ENCODE results near the gene PPP2R3A.
A peak's percentile ranks its signal among the peaks of the same experiment; 100 is the strongest.

Gene PPP2R3A, protein sequence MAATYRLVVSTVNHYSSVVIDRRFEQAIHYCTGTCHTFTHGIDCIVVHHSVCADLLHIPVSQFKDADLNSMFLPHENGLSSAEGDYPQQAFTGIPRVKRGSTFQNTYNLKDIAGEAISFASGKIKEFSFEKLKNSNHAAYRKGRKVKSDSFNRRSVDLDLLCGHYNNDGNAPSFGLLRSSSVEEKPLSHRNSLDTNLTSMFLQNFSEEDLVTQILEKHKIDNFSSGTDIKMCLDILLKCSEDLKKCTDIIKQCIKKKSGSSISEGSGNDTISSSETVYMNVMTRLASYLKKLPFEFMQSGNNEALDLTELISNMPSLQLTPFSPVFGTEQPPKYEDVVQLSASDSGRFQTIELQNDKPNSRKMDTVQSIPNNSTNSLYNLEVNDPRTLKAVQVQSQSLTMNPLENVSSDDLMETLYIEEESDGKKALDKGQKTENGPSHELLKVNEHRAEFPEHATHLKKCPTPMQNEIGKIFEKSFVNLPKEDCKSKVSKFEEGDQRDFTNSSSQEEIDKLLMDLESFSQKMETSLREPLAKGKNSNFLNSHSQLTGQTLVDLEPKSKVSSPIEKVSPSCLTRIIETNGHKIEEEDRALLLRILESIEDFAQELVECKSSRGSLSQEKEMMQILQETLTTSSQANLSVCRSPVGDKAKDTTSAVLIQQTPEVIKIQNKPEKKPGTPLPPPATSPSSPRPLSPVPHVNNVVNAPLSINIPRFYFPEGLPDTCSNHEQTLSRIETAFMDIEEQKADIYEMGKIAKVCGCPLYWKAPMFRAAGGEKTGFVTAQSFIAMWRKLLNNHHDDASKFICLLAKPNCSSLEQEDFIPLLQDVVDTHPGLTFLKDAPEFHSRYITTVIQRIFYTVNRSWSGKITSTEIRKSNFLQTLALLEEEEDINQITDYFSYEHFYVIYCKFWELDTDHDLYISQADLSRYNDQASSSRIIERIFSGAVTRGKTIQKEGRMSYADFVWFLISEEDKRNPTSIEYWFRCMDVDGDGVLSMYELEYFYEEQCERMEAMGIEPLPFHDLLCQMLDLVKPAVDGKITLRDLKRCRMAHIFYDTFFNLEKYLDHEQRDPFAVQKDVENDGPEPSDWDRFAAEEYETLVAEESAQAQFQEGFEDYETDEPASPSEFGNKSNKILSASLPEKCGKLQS (N-terminal part only)

DNA sequence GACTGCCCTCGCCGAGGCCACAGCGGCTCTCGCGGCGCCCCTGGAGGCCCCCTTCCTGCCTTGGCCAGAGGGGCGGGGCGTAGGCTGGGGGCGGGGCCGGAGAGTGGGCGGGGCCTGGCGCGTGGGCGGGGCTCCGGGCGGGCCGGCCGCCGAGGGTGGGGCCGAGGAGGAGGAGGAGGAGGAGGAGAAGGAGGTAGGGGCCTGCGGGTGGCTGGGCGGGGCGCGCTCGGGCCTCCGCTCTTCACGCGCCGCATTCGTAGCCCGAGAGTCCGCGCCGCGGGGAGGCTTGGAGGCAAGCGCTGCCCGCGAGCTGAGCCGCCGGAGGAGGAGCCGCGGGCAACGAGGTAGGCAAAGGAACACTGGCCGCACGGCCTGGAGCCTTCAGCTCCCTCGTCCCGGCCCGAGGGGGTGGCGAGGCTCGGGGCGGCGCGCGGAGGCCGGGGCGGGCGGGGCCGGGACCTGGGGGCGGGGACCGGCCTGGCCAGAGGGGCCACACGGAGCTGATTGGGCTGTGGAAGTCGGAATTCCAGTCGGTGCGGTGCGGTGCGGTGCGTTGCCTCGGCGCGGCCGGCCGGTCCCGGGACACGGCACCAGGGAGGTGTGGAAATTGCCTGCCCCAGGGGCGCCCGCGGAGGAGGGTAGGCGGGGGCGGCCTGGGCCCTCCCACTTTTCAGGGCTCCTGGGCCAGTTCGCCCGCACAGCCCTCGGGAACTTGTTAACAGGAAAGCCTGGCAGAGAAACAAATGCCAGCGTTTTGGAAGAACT is at the start of gene PPP2R3A:
TSS of gene PPP2R3A (plus strand) at position 223 of the 765 bp plus-strand sequence. CDS start 35,771 bp downstream, outside the sequence.
- Histone ChIP-seq H3K4me1 (ENCODE audit: control insufficient read depth in 5 of 5, insufficient read depth in 5 of 5, low read length in 5 of 5) (peaks cover 0 to 27% (median 17%) of the 10 kb centered on the region in 5 donors), H3K9me3 (ENCODE audit: control insufficient read depth in 5 of 5, low read length in 5 of 5) (peaks cover 0 to 7% (median 0%) of the 10 kb centered on the region in 5 donors), H3K27me3 (ENCODE audit: control insufficient read depth in 5 of 5, insufficient read depth in 4 of 5, low read length in 5 of 5) (no peaks in the 10 kb centered on the region), H3K27ac (ENCODE audit: low read depth, low read length) (peak within 1 kb of the TSS; percentile 80), H3K4me3 (ENCODE audit: low read depth in 1 of 5, low read length in 5 of 5) (peak within 1 kb of the TSS; percentile 62 to 78 (median 75)), H3K36me3 (ENCODE audit: control insufficient read depth in 5 of 5, insufficient read depth in 5 of 5, low read length in 5 of 5) (no peaks in the 10 kb centered on the region), H3K9ac (ENCODE audit: low read length in 5 of 5) (peak within 1 kb of the TSS; percentile 56 to 84 (median 72))

- Histone ChIP-seq H3K36me3 (ENCODE audit: control insufficient read depth in 5 of 5, insufficient read depth in 5 of 5, low read length in 5 of 5) (no peaks in the 10 kb centered on the region), H3K4me3 (ENCODE audit: low read depth in 1 of 5, low read length in 5 of 5) (no peak overlapping the region), H3K9ac (ENCODE audit: low read length in 5 of 5) (no peak overlapping the region), H3K4me1 (ENCODE audit: control insufficient read depth in 5 of 5, insufficient read depth in 5 of 5, low read length in 5 of 5) (peaks cover 0 to 5% (median 3%) of the 10 kb centered on the region in 5 donors), H3K27me3 (ENCODE audit: control insufficient read depth in 5 of 5, insufficient read depth in 4 of 5, low read length in 5 of 5) (no peaks in the 10 kb centered on the region), H3K9me3 (ENCODE audit: control insufficient read depth in 5 of 5, low read length in 5 of 5) (no peaks in the 10 kb centered on the region), H3K27ac (ENCODE audit: low read depth, low read length) (no peak overlapping the region)
Measured at GRCh38 chr3:135916310-135916709, 49.2 kb upstream of the PPP2R3A start.

DNA sequence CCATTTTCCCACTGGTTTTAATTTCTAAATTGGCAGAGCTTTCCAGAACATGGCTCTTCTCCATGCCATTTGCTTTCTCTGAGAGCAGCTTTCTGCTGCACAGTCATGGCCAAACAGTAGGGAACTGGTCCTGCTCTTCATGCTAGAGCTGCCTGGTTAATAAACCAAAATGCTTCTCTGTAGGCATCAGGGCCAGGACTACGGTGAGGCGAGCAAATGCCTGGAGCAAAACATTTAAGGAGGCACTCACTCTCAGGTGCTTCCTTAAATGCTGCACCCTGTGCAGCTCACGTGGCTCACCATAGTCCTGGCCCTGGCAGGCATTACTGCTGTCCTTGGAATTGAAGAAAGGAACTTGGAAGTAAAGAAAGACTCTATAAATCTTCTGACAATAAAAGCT is 48.5 kb upstream of the PPP2R3A start:
- Histone ChIP-seq H3K4me3 (ENCODE audit: low read depth in 1 of 5, low read length in 5 of 5) (no peak overlapping the region), H3K27me3 (ENCODE audit: control insufficient read depth in 5 of 5, insufficient read depth in 4 of 5, low read length in 5 of 5) (no peaks in the 10 kb centered on the region), H3K27ac (ENCODE audit: low read depth, low read length) (no peak overlapping the region), H3K36me3 (ENCODE audit: control insufficient read depth in 5 of 5, insufficient read depth in 5 of 5, low read length in 5 of 5) (no peaks in the 10 kb centered on the region), H3K9me3 (ENCODE audit: control insufficient read depth in 5 of 5, low read length in 5 of 5) (no peaks in the 10 kb centered on the region), H3K4me1 (ENCODE audit: control insufficient read depth in 5 of 5, insufficient read depth in 5 of 5, low read length in 5 of 5) (peaks cover 0 to 5% (median 3%) of the 10 kb centered on the region in 5 donors), H3K9ac (ENCODE audit: low read length in 5 of 5) (no peak overlapping the region)

- Histone ChIP-seq H3K4me3 (ENCODE audit: low read depth in 1 of 5, low read length in 5 of 5) (no peak overlapping the region), H3K4me1 (ENCODE audit: control insufficient read depth in 5 of 5, insufficient read depth in 5 of 5, low read length in 5 of 5) (peaks cover 0 to 5% (median 3%) of the 10 kb centered on the region in 5 donors), H3K27me3 (ENCODE audit: control insufficient read depth in 5 of 5, insufficient read depth in 4 of 5, low read length in 5 of 5) (no peaks in the 10 kb centered on the region), H3K27ac (ENCODE audit: low read depth, low read length) (no peak overlapping the region), H3K36me3 (ENCODE audit: control insufficient read depth in 5 of 5, insufficient read depth in 5 of 5, low read length in 5 of 5) (no peaks in the 10 kb centered on the region), H3K9me3 (ENCODE audit: control insufficient read depth in 5 of 5, low read length in 5 of 5) (no peaks in the 10 kb centered on the region), H3K9ac (ENCODE audit: low read length in 5 of 5) (no peak overlapping the region)
Measured at GRCh38 chr3:135917927-135918597, 47.5 kb upstream of the PPP2R3A start.

- no peak overlapping the region for H3K27ac ChIP-seq (ENCODE audit: low read depth, low read length)
- no peaks in the 10 kb centered on the region for H3K27me3 ChIP-seq (ENCODE audit: control insufficient read depth in 5 of 5, insufficient read depth in 4 of 5, low read length in 5 of 5)
- H3K9ac ChIP-seq (ENCODE audit: low read length in 5 of 5) = no peak overlapping the region
- H3K36me3 ChIP-seq (ENCODE audit: control insufficient read depth in 5 of 5, insufficient read depth in 5 of 5, low read length in 5 of 5) = no peaks in the 10 kb centered on the region
- H3K9me3 ChIP-seq (ENCODE audit: control insufficient read depth in 5 of 5, low read length in 5 of 5) = no peaks in the 10 kb centered on the region
- H3K4me3 ChIP-seq (ENCODE audit: low read depth in 1 of 5, low read length in 5 of 5) = no peak overlapping the region
- peaks cover 0 to 5% (median 3%) of the 10 kb centered on the region in 5 donors for H3K4me1 ChIP-seq (ENCODE audit: control insufficient read depth in 5 of 5, insufficient read depth in 5 of 5, low read length in 5 of 5)
Measured at GRCh38 chr3:135918600-135918999, 46.9 kb upstream of the PPP2R3A start.

GRCh38 chr3:135920275-135920674 is 45.3 kb upstream of the PPP2R3A start:
- H3K4me3 ChIP-seq (ENCODE audit: low read depth in 1 of 5, low read length in 5 of 5) = no peak overlapping the region
- no peaks in the 10 kb centered on the region for H3K9me3 ChIP-seq (ENCODE audit: control insufficient read depth in 5 of 5, low read length in 5 of 5)
- no peaks in the 10 kb centered on the region for H3K36me3 ChIP-seq (ENCODE audit: control insufficient read depth in 5 of 5, insufficient read depth in 5 of 5, low read length in 5 of 5)
- H3K4me1 ChIP-seq (ENCODE audit: control insufficient read depth in 5 of 5, insufficient read depth in 5 of 5, low read length in 5 of 5) = peaks cover 0 to 5% (median 3%) of the 10 kb centered on the region in 5 donors
- no peaks in the 10 kb centered on the region for H3K27me3 ChIP-seq (ENCODE audit: control insufficient read depth in 5 of 5, insufficient read depth in 4 of 5, low read length in 5 of 5)
- H3K9ac ChIP-seq (ENCODE audit: low read length in 5 of 5) = no peak overlapping the region
- H3K27ac ChIP-seq (ENCODE audit: low read depth, low read length) = no peak overlapping the region

- Histone ChIP-seq H3K4me3 (ENCODE audit: low read depth in 1 of 5, low read length in 5 of 5) (no peak overlapping the region), H3K9me3 (ENCODE audit: control insufficient read depth in 5 of 5, low read length in 5 of 5) (peaks cover 0 to 3% (median 0%) of the 10 kb centered on the region in 5 donors), H3K36me3 (ENCODE audit: control insufficient read depth in 5 of 5, insufficient read depth in 5 of 5, low read length in 5 of 5) (no peaks in the 10 kb centered on the region), H3K9ac (ENCODE audit: low read length in 5 of 5) (no peak overlapping the region), H3K27ac (ENCODE audit: low read depth, low read length) (no peak overlapping the region), H3K4me1 (ENCODE audit: control insufficient read depth in 5 of 5, insufficient read depth in 5 of 5, low read length in 5 of 5) (no peaks in the 10 kb centered on the region), H3K27me3 (ENCODE audit: control insufficient read depth in 5 of 5, insufficient read depth in 4 of 5, low read length in 5 of 5) (no peaks in the 10 kb centered on the region)
Measured at GRCh38 chr3:135922903-135923250, 42.7 kb upstream of the PPP2R3A start.

DNA sequence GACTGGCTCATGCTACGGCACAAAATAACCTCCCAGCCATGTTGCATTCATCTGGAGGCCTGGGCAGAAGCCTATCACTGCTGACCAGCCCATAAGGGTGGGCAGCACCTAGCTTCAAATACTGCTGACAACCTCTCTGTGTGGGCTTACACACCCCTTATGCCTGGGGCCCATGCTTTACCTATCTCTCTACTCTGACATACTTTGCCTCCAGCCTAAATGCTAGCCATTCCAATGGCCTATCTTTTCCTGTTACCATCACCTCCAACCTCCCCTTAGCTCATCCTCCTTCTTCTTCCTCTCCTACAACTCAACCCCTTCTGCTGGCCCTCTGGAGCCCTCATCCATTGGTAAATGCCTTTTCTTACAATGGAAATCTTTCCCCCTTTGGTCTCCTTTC is 41.0 kb upstream of the PPP2R3A start:
- no peak overlapping the region for H3K4me3 ChIP-seq (ENCODE audit: low read depth in 1 of 5, low read length in 5 of 5)
- no peak overlapping the region for H3K9ac ChIP-seq (ENCODE audit: low read length in 5 of 5)
- H3K27ac ChIP-seq (ENCODE audit: low read depth, low read length) = no peak overlapping the region
- H3K4me1 ChIP-seq (ENCODE audit: control insufficient read depth in 5 of 5, insufficient read depth in 5 of 5, low read length in 5 of 5) = no peaks in the 10 kb centered on the region
- peaks cover 0 to 3% (median 0%) of the 10 kb centered on the region in 5 donors for H3K9me3 ChIP-seq (ENCODE audit: control insufficient read depth in 5 of 5, low read length in 5 of 5)
- H3K36me3 ChIP-seq (ENCODE audit: control insufficient read depth in 5 of 5, insufficient read depth in 5 of 5, low read length in 5 of 5) = no peaks in the 10 kb centered on the region
- H3K27me3 ChIP-seq (ENCODE audit: control insufficient read depth in 5 of 5, insufficient read depth in 4 of 5, low read length in 5 of 5) = no peaks in the 10 kb centered on the region

- Histone ChIP-seq H3K9ac (ENCODE audit: low read length in 5 of 5) (no peak overlapping the region), H3K27me3 (ENCODE audit: control insufficient read depth in 5 of 5, insufficient read depth in 4 of 5, low read length in 5 of 5) (no peaks in the 10 kb centered on the region), H3K36me3 (ENCODE audit: control insufficient read depth in 5 of 5, insufficient read depth in 5 of 5, low read length in 5 of 5) (no peaks in the 10 kb centered on the region), H3K27ac (ENCODE audit: low read depth, low read length) (no peak overlapping the region), H3K4me3 (ENCODE audit: low read depth in 1 of 5, low read length in 5 of 5) (no peak overlapping the region), H3K4me1 (ENCODE audit: control insufficient read depth in 5 of 5, insufficient read depth in 5 of 5, low read length in 5 of 5) (peaks cover 0 to 2% (median 0%) of the 10 kb centered on the region in 5 donors), H3K9me3 (ENCODE audit: control insufficient read depth in 5 of 5, low read length in 5 of 5) (peaks cover 0 to 3% (median 0%) of the 10 kb centered on the region in 5 donors)
Measured at GRCh38 chr3:135926664-135927063, 38.9 kb upstream of the PPP2R3A start.
